NCI-H1417 (cell line): ENCODE measurements around the gene GABPB1.
A peak's percentile ranks its signal among the peaks of the same experiment; 100 is the strongest.

ENCODE experiments used
- DNase-seq, 3 experiments: peaks; one replicate each; lab custom pipeline; 2025; lab: John Stamatoyannopoulos, UW

The GABPB1 gene

DNA sequence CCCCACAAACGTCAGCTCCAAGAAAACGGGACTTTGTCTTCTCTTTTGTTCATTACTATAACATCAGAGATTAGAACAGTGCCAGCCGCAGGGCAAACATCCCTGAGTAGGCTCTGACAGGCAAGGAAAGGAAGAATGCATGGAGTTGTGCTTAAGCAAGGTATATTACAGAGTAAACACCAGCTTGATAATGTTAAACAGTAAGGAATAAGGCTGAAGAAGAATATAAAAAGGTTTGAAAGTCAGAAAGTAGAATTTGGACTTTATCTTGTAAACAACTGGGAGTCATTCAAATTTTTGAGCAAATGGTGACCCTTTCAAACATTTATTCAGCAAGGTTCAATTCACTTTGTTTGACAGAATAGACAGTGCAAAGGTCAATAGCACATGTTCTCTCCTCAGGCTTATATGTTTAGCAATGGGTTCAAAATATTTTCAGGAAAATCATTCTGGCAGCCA, 11.0 kb downstream of the GABPB1 start:
- no peak for DNase-seq

GRCh38 chr15:50341616-50342136, 13.3 kb downstream of the GABPB1 start:
- DNase-seq: no peak

GRCh38 chr15:50340416-50340815, 14.6 kb downstream of the GABPB1 start:
- DNase-seq: no peak

GRCh38 chr15:50339717-50340116, 15.3 kb downstream of the GABPB1 start:
- no peak for DNase-seq

DNA sequence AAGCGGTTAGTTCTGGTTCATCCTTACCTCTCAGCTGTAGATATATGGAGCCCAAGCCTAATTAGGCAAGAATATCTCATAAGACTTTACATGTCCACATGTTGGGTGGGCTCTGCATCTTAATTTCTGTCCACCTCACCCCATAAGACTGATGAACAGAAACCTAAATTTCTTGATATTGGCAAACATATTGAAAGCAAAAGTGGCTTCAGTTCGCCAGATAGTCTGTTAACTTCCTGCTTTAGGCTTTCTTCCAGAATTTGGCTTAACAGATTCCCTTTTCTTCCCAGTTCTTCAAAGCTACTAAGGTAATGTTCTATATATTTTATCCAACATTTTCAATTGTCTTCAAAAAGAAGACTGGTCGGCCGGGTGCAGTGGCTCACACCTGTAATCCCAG, 19.7 kb downstream of the GABPB1 start:
- no peak for DNase-seq

GRCh38 chr15:50333229-50333628, 21.8 kb downstream of the GABPB1 start:
- no peak for DNase-seq

DNA sequence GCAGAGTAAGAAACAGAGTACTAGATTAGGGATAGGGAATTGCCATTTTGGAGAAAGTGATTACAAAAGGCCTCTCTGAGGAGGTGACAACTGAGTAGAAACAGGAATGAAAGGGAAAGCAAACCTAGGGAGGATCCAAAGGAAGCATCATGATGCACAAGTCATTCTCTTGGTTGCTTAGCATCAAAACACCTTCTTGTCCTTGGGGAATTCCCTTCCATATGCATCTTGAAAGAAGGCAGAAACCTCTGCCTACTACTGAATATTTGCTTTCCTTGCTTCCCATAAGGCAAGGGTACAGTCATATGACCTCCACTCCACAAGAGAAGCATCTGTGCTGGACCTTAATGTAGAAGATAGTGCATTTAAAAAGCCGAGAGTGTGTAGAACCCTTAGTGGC, 24.1 kb downstream of the GABPB1 start:
- no peak for DNase-seq

DNA sequence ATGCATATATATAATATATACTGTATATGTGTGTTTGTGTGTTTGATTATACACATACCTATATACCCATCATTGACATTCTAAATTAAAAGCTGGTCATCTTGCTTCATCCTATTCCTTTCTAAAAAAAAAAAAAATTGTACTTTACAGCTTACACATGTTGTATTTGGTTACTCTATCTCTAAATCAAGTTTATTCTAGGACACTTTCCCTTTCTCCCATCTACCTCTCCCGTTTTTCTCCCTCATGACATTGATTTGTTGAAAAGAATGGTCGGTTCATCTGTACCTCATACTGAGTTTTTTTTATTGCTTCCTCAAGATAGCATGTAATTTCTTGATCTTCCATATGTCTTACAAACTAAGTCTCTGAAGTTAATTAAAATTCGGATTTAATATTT, 26.9 kb downstream of the GABPB1 start:
- DNase-seq: no peak

DNA sequence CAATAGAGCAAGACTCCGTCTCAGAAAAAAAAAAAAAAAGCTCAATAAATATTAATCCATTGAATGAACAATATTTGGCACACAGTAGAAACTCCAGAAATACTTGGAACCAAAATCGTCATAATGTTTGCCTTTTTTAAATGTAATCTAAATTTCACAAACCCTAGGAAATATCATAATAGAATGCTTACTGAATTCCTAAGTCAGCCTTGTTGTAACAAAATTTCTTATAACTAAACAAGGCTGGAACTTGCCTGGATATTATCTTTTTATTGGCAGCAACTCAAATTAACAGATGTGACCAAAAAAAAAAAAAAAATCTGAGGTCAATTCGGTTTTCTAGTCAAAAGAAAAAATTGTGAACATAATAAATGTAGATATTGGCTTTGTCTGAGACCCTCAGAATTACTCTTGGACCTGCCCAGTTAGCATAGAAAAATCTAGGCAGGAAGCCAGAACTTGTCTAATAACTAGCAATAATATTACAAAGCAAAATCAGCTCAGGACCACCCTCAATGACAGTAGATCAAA, 33.3 kb downstream of the GABPB1 start:
- DNase-seq: no peak

DNA sequence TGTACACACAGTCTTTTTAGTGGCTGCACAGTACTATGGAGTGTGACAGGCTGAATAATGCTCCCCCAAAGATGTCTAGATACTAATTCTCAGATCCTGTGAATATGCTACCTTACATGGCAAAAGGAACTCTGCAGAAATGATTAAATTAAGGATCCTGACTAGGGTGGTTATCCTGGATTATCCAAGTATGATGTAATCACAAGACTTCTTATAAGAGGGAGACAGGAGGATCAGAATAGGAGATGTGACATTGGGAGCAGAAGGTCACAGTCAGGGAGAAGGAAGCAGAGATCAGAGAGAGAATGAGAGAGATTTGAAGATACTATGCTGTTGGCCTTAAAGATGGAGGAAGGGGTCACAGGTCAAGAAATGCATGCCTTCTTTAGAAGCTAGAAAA, 34.5 kb downstream of the GABPB1 start:
- DNase-seq: no peak

GRCh38 chr15:50318697-50319096, 36.3 kb downstream of the GABPB1 start:
- no peak for DNase-seq

DNA sequence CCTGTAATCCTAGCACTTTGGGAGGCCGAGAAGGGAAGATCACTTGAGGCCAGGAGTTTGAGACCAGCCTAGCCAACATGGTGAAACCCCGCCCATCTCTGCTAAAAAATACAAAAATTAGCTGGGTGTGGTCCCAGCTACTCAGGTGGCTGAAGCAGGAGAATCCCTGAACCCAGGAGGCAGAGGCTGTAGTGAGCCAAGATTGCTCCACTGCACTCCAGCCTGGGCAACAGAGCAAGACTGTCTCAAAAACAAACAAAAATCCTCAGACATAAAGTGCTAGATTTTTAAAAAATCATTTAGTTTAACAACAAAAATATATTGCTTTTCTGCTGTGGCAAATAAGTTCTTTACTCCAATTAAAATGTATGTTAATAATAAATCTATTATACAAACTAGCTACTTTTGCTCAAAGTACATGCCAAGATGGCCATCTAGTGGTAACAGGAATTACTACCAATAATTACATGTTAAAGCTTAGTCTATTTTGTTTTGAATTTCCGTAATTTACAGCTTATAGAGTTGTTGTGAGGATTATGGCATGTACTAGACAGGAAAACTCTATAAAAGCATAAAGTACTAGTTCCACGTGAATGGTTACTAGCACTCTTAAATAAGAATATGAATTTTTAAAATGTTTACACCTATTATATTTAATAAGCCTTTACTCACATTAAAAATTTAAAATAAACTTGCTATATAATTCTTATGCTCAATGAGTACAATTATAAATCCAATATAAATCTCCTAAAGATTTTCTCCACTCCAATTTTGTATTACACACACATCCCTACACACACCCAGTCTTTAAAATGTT, 39.0 kb downstream of the GABPB1 start:
- DNase-seq: peak in 2 of 3 experiments; percentile 2 to 48

DNA sequence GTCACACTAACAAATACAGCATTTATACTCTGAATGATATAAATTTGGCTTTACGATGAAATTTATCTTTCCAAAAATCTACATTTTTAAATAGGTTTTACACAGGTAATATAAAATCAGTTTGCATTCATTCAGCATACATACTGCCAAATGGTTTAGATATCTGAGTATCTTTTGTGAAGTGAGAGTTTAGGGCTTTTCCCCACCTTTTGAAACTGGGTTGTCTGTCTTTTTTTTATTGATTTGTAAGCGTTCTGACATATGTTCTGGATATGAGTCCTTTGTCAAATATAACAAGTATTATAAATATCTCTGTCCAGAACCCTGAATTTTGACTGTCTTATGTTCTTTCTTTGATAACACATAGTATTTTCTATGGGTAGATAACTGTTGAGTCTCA, 42.4 kb downstream of the GABPB1 start:
- DNase-seq: no peak

DNA sequence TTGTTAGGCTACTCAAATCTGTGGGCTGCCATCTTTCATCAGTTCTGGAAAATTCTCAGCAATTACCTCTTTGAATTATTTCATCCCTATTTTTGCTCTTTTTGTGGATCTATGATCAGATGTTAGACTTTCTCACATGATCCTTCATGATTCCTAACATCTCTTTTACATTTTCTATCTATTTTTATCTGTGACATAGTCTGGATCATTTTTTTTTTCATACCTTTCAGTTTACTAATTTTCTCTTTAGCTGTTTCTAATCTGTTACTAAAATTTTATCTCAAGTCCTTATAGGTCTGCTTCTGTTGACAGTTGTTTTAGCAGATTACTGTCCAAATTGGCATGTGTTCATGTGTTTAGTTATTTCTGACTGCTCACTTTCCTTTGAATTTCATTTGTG, 47.2 kb downstream of the GABPB1 start:
- no peak for DNase-seq

DNA sequence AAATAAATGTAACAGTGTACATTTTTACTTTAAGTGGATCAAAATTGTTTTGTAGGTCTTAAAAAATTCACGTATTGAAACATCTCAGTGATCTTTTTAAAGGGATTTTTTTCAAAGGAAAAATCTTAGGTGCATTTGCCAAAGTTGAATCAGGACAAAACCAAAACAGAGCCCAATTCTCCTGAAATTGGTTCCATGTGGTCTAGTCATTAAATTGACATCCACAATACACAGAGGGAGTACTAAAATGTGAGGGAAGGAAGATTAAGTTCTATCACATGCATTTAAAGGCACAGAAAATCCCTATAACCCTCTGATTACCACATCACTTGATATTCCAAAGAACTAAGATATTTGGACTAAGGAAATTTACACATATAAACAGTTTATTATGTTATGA, 50.2 kb downstream of the GABPB1 start:
- DNase-seq: no peak

DNA sequence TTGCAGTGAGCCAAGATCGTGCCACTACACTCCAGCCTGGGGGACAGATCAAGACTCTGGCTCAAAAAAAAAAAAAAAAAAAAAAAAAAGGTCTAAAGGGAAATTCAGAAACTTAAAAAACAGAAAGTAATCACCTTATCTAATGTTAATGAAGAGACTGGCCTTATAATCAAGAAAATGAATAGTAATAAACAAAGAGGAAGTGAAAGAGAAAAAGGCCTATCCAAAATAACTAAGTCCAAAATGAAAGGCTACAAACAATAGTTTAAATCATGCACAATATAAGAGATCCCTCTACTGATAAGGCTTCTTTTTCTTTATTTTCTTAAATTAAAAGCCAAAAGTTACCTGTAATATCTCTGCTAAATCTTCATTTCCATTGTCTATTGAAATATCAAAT, 52.4 kb downstream of the GABPB1 start:
- no peak for DNase-seq

DNA sequence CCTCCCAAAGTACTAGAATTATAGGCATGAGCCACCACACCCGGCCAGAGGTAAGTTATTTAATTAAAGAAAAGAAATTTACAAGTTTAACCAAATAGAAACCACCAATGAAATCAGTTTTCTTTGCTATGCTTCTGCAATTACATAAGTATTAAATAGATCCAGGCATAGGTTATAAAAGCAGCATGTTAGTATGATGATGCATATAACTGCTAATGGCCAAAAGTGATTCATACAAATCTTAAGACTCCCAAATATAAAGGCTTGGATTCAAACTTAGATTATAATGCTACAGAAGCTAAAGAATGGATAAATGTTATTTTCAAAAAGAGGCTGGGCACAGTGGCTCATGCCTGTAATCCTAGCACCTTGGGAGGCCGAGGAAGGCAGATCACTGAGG, 56.7 kb downstream of the GABPB1 start:
- DNase-seq: no peak

GRCh38 chr15:50295966-50296365, 59.0 kb downstream of the GABPB1 start:
- DNase-seq: no peak

DNA sequence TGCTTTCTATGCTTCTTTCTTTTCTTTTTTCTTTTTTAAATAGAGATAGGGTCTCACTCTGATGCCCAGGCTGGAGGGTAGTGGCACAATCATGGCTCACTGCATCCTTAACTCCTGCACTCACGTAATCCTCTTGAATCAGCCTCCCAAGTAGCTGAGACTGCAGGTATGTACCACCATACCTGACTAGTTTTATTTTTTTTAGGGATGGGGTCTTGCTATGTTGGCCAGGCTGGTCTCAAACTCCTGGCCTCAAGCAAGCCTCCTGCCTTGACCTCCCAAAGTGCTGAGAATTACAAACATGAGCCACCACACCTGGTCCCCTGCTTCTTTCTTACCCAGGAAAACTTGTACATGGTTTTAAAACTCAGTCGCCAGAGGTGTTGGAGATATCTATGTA, 65.2 kb downstream of the GABPB1 start:
- DNase-seq: no peak

- no peak for DNase-seq
These were observed 67.5 kb downstream of the GABPB1 start for GRCh38 chr15:50287324-50288116.

GRCh38 chr15:50281427-50281826, 73.6 kb downstream of the GABPB1 start:
- DNase-seq: no peak

DNA sequence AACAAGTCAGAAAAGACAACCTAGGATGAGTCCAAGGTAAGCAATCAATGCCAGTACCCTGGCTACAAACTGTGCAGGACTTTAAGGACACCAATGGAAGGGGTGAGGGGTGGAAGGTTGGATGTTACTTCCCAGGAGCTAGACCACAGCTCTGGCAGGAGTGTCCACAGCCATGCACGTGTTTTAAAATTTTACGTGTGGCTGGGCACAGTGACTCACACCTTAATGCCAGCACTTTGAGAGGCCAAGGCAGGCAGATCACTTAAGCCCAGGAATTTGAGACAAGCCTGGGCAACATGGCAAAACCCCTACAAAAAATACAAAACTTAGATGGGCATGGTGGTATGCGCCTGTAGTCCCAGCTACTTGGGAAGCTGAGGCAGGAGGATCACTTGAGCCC, 74.7 kb downstream of the GABPB1 start:
- DNase-seq: no peak

DNA sequence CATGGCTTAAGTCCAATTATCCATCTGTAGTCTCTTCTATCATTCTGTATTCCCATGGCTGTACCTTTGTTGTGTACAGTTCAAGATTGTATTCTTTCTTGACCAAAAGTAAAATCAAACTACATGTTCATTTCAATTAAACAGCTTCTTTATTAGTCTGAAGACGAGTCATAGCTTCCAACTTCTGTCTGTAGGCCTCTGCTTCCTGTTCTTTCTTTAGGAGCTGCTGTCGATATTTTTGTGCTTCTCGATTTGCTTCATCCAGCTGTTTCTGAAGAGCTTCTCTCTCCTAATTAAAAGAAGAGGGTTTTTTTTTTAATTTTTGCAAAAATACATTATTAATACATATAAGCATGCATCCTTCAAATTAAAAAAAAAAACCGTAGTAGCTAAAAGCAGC, 76.5 kb downstream of the GABPB1 start:
- DNase-seq: no peak
